Bronchial smooth muscle cell (primary cell): ENCODE measurements around the gene ASB1. TPM values are rescaled to one million over a fixed set of nuclear protein-coding genes. Genes with fewer than 3 reads are reported as not detected.

Source experiments
- total RNA-seq: library from RNA; depleted of rRNA; stranded (reverse); fragments of >200 nt; gene quantifications from 2 replicates; pipeline ENCODE4 v1.2.1, GENCODE V29; 2014

Gene ASB1, protein sequence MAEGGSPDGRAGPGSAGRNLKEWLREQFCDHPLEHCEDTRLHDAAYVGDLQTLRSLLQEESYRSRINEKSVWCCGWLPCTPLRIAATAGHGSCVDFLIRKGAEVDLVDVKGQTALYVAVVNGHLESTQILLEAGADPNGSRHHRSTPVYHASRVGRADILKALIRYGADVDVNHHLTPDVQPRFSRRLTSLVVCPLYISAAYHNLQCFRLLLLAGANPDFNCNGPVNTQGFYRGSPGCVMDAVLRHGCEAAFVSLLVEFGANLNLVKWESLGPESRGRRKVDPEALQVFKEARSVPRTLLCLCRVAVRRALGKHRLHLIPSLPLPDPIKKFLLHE
- total RNA-seq: 18.4 and 28.1 TPM in 2 replicates

GRCh38 chr2:238426568-238427434 is at the start of gene ASB1:
Gene ASB1, plus strand, starts transcription at chr2:238426927. Its CDS starts 144 bp downstream, at chr2:238427071.

Other genes starting within 250 kb of the ASB1 start
- gene ILKAP, start 223.2 kb upstream of the ASB1 start, total RNA-seq: 18.3 and 23.6 TPM in 2 replicates
- 0.34 and 0.47 TPM in 2 replicates for gene HES6, start 186.9 kb upstream of the ASB1 start, total RNA-seq
- gene PER2, start 138.3 kb upstream of the ASB1 start, total RNA-seq: 2.0 and 3.7 TPM in 2 replicates
- 9.9 and 11.5 TPM in 2 replicates for gene TRAF3IP1, start 106.4 kb upstream of the ASB1 start, total RNA-seq